HG03039 (cell line): ENCODE measurements around the gene CALCOCO1.
A peak's percentile ranks its signal among the peaks of the same experiment; 100 is the strongest.
"Not testable (repeated sequence)": the region's sequence is repeated elsewhere in the genome, so short reads cannot be mapped to it uniquely, and the experiment has no call there.

ENCODE experiments used
- ATAC-seq: cut with Tn5 transposase; IDR thresholded peaks from one replicate; pipeline ENCODE4 v1.9.1; 2021; ENCODE audit warnings: mild to moderate bottlenecking, moderate library complexity; ENCODE audit not compliant: unreplicated experiment

Gene CALCOCO1

GRCh38 chr12:53727310-53728041, at the start of gene CALCOCO1:
CALCOCO1 (minus strand) TSS chr12:53727452; CDS start chr12:53725242, 2,210 bp downstream.
- peak; percentile 98 for ATAC-seq

GRCh38 chr12:53776872-53777271, 49.6 kb upstream of the CALCOCO1 start:
- ATAC-seq = no peak

GRCh38 chr12:53775478-53776145, 48.4 kb upstream of the CALCOCO1 start:
- no peak for ATAC-seq

GRCh38 chr12:53770281-53770680, 43.0 kb upstream of the CALCOCO1 start:
- ATAC-seq = no peak

GRCh38 chr12:53768976-53769375, 41.7 kb upstream of the CALCOCO1 start:
- no peak for ATAC-seq

- ATAC-seq = no peak
These were observed 39.6 kb upstream of the CALCOCO1 start for GRCh38 chr12:53766881-53767280.

GRCh38 chr12:53765891-53766290, 38.6 kb upstream of the CALCOCO1 start:
- no peak for ATAC-seq

- ATAC-seq = no peak
These were observed 37.4 kb upstream of the CALCOCO1 start for GRCh38 chr12:53764615-53765014.

GRCh38 chr12:53762793-53763192, 35.5 kb upstream of the CALCOCO1 start:
- ATAC-seq = not testable (repeated sequence)

- no peak for ATAC-seq
These were observed 34.1 kb upstream of the CALCOCO1 start for GRCh38 chr12:53761306-53761705.

GRCh38 chr12:53759261-53759660, 32.0 kb upstream of the CALCOCO1 start:
- ATAC-seq = no peak

GRCh38 chr12:53758730-53759103, 31.5 kb upstream of the CALCOCO1 start:
- no peak for ATAC-seq

GRCh38 chr12:53758081-53758729, 31.0 kb upstream of the CALCOCO1 start:
- ATAC-seq = no peak

GRCh38 chr12:53757101-53757770, 30.0 kb upstream of the CALCOCO1 start:
- ATAC-seq = peak; percentile 62

- no peak for ATAC-seq
These were observed 29.2 kb upstream of the CALCOCO1 start for GRCh38 chr12:53756300-53757100.

GRCh38 chr12:53755893-53756292, 28.6 kb upstream of the CALCOCO1 start:
- ATAC-seq = no peak

- no peak for ATAC-seq
These were observed 28.2 kb upstream of the CALCOCO1 start for GRCh38 chr12:53755451-53755891.

GRCh38 chr12:53754633-53755264, 27.5 kb upstream of the CALCOCO1 start:
- ATAC-seq = no peak

GRCh38 chr12:53754188-53754585, 26.9 kb upstream of the CALCOCO1 start:
- ATAC-seq = no peak

GRCh38 chr12:53752621-53753020, 25.4 kb upstream of the CALCOCO1 start:
- ATAC-seq = no peak
